Nucleus accumbens (tissue), 56 donors: ENCODE data around the gene GOLGA6L2.

ENCODE experiments used
- DNase-seq, 56 donors: peaks; one replicate each; lab custom pipeline; 2025; lab: John Stamatoyannopoulos, UW

GOLGA6L2 gene, protein sequence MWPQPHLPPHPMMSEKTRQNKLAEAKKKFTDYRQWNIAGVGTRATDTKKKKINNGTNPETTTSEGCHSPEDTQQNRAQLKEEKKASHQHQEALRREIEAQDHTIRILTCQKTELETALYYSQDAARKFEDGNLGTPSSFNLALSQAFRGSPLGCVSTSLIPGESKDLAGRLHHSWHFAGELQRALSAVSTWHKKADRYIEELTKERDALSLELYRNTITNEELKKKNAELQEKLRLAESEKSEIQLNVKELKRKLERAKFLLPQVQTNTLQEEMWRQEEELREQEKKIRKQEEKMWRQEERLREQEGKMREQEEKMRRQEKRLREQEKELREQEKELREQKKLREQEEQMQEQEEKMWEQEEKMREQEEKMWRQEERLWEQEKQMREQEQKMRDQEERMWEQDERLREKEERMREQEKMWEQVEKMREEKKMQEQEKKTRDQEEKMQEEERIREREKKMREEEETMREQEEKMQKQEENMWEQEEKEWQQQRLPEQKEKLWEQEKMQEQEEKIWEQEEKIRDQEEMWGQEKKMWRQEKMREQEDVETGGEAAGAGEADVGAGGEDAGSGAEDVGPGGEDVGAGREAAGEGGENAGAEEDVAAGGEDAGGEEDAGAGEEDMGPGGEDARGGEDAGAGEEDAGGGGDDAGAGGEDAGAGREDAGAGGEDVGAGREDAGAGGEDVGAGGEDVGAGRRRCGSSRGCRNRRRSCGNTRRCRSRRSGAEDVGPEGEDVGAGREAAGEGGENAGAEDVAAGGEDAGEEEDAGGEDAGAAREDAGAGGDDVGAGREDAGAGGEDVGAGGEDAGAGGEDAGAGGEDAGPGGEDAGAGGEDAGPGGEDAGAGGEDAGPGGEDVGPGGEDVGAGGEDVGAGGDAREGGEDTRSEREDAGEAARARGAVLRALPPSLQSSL

DNA sequence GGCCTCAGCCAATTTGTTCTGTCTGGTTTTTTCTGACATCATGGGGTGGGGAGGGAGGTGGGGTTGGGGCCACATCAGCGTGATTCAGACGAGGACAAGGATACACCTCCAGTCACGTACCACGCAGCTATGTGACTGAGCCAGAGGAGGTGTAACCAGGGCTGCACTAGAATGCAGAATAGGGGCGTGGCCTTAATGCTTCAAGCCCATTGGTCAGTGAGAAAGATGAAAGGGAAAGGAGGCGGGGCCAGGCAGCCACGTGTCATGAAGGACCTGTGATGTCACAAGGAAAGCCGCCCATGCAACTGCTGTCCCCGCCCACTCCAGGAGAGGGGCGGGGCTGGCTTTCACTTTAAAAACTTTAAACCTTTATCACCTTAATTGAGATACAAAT is at the start of gene GOLGA6L2:
Gene GOLGA6L2 (minus strand): TSS at position 137 of the 394 bp plus-strand sequence. CDS start 62 bp downstream, at position 75.
- DNase-seq = peak in 2 of 56 donors; percentile 2 to 11

DNA sequence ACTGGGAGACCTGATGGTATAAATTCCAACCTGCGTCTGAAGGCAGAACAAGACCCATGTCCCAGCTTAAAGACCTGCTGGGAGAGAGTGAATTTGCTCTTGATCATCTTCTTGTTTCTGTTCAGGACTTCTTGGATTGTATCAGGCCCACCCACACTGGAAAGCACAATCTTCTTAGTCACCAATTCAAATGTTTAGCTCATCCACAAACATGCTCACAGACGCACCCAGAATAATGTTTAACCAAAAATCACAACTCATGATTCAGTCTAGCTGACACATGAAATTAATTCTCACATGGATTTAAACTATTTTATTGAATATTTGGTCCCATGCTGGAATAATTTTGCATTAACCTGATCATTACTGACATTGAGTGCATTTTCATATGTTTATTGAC is 37.8 kb upstream of the GOLGA6L2 start:
- no peak for DNase-seq

DNA sequence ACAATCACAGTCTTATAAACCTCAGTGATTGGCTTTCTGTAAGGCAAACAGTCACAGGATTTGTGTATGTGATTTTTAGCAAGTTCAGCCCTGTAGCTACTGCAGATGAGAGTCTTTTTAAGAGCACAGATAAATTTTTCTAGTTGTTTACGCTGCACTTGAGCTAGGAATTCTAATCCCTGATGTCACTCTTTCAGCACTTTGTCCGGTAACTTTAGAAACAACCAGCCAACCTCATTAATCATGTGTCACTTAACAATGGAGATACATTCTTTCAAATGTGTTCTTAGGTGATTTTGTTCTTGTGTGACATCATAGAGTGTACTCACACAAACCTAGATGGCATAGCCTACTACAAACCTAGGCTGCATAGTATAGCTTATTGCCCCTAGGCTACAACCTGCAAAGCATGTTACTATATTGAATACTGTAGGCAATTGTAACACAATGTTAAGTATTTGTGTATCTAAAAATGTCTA is 36.8 kb upstream of the GOLGA6L2 start:
- DNase-seq = no peak

DNA sequence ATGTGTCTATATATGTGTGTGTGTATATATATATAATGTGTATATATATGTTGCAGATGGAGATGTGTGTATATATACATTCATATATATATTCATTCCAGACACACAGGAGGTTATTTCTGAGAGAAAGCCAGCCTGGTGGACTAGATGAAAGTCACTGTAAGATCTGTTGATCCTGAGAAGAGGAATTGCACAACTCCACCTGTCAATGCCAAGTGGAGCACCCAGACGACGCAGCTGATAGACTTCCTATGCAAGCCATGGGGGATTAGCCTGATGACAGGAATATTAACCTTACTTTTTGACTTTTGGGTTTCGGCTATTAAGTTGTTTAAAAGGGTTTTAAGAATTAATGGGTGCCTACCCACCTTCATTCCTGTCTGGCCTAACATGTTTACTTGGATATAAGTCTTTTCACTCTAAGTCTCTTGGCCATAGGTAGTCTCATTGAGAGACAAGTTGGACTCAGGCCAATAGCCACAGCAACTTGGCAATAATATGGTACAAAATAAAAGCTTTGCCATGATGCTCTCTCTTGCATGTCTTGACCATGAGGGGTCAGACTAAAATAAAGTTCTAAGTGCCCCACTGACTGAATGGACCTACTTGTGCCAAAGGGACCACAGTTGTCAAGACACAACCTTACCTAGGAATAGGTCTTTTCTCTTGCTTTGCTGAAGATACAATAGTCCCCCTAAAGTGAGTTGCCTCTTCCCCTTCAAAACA is 35.9 kb upstream of the GOLGA6L2 start:
- DNase-seq = no peak

DNA sequence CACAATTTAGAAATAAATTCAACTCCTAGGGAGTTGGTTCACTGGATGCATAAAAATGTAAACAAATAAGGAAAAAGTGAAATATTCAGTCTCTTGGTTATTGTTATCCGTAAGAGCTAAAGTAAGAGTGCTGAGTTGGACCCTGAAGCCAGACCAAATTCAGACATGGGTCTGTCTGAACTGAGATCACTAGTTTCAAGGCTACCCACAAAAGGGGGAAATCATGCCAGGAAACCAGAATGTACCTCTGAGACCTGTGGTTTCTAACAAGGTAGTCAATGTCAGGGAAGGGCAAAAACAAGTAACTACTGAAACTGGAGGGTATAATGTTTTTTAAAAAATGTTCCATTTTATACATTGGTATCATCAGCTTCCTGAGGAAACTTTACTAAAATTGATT is 35.2 kb upstream of the GOLGA6L2 start:
- DNase-seq = no peak

DNA sequence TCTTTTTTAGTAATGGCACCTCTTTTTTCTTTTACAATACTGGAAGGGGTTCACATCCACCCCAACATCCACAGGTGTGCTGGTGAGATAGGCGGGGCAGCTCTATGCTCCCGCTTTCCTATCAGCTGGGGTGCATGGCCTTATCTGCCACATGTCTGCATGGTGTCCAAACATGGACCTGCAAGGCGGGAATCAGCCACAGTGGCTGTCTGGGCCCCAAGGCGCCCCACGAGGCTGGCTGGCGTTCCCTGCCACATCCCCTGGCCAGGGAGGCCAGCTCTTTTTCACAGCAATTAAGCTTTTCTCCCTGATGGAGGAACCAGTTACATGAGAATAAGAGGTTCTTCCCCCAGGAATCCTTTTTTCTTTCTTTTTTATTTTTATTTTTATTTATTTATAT is 30.9 kb upstream of the GOLGA6L2 start:
- DNase-seq = no peak

DNA sequence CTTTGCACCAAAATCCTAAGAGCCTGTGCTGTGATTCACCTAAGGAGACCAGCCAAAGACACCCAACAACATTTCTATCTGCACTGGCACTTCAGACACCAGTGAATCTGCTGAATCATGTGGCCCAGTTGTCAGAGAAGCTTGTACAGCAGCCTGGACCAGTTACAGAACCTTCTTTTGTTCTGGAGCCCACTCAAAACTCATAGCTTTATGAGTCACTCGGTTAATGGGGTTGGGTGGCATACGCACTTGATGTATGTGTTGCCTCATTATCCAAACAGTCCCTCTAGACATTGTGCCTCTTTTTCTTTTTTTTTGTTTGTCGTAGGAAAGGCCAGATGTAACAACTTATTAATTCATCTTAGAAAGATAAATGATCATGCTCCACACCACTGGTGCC is 25.6 kb upstream of the GOLGA6L2 start:
- DNase-seq = peak in 2 of 56 donors; percentile 9 to 64

DNA sequence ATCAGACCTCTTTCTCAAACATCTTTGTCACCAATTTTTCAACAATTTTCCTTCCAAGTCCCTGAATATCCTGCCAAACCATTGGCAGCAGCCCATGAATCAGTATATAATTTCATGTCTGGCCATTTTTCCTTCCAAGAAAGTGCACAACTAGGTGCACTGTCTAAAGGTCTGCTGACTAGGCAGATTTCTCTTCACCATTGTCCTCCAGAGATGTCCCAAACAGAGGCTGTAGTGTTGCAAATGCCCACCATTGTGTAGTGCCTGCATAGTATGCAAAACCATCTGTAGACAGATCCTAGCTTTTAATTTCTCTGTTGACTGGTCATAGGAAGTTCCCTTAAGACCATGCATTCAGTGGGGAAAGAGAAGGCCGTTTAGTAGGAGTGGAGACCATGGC is 25.0 kb upstream of the GOLGA6L2 start:
- no peak for DNase-seq

DNA sequence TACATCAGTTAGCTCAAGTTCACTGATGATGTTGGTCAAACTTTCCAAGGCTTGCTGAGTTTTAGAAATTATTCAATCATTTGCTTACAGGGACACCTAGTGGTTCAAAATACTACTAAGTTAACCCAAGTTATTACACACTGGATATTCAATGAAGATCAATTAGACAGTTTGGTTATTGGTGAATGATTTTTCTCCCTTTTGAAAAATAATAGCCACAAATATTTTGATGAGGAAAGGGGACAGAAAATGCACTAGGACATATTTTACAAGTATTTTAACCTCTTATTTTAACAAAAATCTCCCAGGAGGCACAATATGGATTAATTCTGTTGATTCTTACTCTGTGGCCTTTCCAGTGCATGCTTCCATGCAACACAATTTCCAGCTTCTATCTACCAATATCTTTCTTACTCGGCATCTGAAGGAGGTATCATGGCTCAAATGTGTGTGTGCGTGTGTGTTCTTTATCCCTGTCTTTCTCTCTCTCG is 20.1 kb upstream of the GOLGA6L2 start:
- no peak for DNase-seq

DNA sequence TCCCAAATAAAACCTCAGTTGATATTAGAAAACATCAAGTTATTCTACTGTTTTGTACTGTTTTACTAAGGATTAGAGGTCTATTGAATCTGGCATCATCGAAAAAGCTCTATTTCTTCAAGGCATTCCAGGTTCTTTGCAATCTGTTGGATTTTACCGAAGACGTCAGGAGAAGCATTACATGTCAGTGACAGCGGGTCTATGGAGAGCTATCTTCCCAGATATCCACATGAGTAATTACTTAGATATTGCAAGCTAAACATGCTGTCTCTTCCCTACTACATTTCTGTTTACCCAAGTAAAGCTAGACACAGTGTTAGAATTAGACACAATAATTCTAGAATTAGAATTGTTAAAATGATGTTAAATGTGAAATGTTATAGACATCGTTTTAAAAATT is 10.8 kb upstream of the GOLGA6L2 start:
- DNase-seq = no peak

DNA sequence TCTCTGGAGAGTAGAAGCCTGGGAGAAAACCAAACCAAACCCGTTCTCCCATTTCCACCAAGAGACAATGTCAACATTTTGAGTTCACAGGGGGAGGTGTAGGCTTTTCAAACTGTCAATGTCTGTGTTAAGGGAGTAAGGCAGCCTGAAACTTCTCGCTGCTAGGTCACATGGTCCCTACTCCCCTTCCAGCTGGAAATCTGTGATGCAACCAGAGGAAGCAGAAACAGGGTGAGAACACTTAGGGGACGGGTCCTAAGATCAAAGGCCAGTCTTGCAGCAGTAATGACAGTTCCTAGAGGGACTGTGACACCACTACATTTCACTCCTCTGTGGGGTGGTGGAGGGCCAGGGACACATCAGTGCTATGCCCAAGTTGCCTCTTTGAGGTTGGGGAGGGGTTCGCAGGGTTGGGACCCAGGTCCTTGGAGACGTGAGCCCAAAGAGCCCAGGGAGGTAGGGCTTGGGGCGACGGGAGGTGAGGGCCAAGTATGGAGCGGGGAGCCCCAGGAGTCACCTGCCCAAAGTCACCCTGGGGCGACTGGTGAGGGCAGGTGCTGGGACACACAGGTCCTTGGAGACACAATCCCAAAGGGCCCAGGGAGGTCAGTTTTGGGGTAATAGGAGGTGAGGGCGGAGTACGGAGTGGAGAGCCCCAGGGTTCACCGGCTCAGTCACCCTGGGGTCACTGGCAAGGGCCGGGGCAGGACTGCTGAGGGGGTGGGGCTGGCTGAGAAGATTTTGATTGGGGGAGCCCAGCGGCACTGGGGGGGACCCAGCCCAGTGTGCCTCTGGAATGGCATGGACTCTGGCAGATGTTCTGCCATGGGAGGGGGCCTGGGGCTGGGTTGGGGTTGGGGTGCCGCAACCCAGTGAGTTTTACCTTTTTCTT is 582 bp downstream of the GOLGA6L2 start:
- no peak for DNase-seq

DNA sequence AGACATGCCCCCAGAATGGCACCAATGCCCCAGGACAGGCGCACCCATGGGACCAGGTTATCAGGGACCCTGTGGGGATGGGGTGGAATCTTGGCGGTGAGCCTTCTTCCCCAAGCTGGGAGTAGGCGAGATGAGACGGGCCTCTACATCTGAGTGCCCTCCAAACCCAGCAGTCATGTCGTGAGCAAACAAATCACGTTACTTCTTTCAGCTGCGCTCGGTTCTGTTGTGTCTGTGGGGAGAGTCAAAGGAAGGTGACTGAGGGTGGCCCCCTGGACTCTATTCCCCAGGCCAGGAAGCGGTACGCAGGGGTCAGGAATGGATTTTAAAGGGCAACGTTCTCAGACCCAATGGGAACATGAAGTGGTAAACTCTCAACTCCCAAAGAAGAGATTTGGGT is 2.8 kb downstream of the GOLGA6L2 start:
- no peak for DNase-seq

DNA sequence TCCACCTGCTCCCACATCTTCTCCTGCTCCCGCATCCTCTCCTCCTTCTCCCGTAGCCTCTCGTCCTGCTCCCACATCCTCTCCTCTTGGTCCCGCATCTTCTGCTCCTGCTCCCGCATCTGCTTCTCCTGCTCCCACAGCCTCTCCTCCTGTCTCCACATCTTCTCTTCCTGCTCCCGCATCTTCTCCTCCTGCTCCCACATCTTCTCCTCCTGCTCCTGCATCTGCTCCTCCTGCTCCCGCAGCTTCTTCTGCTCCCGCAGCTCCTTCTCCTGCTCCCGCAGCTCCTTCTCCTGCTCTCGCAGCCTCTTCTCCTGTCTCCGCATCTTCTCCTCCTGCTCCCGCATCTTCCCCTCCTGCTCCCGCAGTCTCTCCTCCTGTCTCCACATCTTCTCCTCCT is 5.8 kb downstream of the GOLGA6L2 start:
- no peak for DNase-seq

DNA sequence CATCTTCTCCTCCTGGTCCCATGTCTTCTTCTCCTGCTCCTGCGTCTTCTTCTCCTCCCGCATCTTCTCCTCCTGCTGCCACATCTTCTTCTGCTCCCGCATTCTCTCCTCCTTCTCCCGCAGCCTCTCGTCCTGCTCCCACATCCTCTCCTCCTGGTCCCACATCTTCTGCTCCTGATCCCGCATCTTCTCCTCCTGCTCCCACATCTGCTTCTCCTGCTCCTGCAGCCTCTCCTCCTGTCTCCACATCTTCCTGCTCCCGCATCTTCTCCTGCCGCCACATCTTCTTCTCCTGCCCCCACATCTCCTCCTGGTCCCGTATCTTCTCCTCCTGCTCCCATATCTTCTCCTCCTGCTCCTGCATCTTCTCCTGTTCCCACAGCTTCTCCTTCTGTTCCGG is 6.4 kb downstream of the GOLGA6L2 start:
- DNase-seq = no peak

DNA sequence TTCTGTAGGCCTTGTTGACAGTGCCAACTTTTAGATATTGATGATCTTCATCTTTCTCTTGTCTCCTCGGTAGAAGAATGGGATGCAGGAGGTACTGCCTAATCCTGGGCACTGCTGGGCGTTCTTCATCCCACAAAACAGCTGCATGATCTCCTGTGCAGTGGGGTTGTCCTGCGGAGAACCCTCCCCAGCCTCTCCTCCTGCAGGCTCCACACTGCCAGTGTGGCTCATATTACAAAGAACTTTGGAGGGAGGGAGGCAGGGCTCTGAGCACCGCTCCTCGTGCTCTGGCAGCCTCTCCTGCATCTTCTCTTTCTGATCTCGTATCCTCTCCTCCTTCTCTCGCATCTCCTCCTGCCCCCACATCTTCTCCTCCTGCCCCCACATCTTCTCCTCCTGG is 7.5 kb downstream of the GOLGA6L2 start:
- no peak for DNase-seq

DNA sequence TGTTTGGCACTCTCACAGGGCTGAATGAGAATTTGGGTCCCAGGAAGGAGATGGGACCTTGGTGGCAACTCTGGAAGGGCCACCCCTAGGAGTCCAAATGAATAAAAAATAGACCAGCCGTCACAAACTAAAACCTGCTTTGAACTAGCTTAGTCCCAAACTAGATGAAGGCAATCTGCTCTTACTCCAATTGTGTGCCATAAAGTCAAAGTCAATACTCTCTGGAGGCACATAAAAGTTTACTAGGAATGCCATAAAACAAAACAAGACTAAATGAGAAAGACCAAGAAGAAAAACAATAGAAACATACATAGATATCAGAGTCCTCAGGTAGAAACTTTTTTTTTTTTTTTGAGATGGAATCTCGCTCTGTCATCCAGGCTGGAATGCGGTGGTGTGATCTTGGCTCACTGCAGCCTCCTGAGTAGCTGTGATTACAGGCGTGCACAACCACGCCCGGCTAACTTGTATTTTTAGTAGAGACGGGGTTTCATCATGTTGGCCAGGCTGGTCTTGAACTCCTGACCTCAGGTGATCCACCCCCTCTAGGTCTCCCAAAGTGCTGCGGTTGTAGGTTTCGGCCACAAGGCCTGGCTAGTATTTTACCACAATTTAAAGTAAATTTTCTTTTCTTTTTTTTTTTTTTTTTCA is 8.1 kb downstream of the GOLGA6L2 start:
- no peak for DNase-seq

DNA sequence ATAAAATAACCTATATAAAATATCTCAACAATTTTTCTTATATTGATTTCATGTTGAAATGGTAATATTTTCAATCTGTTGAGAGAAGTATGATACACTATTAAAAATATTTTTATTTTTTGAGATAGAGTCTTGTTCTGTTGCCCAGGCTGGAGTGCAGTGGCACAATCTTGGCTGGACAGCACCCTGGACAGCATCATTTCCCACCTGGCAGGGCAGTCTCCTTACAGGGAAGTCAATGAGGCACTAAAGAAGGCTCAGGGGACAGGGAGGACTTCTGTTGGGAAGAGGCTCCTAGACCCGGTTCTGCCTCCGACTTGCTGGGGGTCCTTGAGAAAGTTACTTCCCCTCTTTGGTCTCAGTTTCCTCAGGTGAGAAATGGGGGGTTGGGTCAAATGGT is 9.4 kb downstream of the GOLGA6L2 start:
- no peak for DNase-seq

DNA sequence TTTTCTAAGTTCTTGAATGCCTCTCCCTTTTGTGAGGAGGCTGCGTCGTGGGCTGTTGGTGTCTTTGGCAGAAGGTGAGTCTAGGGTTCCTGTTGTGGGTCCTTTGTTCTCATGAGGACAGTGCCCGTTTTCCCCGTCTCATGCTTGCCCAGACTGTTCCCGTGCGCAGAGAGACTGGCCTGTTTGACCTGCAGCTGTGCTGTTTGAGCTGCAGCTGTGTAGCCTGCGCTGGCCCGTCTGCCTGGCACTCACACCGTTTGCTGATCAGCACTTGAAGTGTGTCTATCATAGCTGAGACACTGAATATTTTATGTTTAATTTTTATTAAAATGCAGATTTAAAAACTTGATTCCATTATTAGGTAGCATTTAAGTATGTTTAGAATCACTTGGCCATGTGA is 9.9 kb downstream of the GOLGA6L2 start:
- no peak for DNase-seq

DNA sequence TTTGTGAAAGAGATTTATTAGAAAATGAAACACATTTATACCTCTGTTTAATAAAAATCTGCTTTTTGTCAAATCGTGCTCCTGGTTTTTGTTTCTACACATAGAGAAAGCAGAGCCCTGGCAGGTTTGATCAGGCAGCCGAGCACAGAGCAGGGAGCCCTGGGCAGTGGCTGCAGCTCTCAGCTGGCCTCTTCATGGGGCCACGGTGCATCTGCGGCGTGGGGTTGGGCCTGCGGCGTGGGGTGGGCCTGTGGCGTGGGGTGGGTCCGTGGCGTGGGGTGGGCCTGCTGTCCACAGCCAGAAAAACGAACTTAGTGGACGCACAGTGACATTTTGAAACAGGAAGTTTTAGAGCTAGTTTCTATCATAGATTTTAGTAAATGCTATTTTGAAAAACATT is 10.6 kb downstream of the GOLGA6L2 start:
- DNase-seq = no peak
